ENCODE results near the gene NEK7.

- TF ChIP-seq EZH2 (IDR thresholded peaks at IDR 0.05; ENCODE audit: insufficient read depth, poor library complexity, severe bottlenecking) (no peak), EZH2phosphoT487 (IDR thresholded peaks at IDR 0.05; ENCODE audit: insufficient read depth, low read depth) (no peak)
These were observed 28.3 kb upstream of the NEK7 start for GRCh38 chr1:198128533-198128932.

All from GM23248 (cell line).